Body of pancreas (tissue), 4 donors: Measurements from ENCODE around the gene ICOSLG. TPM values are rescaled to one million over a fixed set of nuclear protein-coding genes. Genes with fewer than 3 reads are reported as not detected.
A peak's percentile ranks its signal among the peaks of the same experiment; 100 is the strongest.
"Not testable (repeated sequence)": the region's sequence is repeated elsewhere in the genome, so short reads cannot be mapped to it uniquely, and the experiment has no call there.

Experiments
- ATAC-seq: fragments of 150-250 bp; one replicate; pipeline ENCODE4 v1.9.1; 2016
- DNase-seq, 4 donors: peaks; one replicate each; pipeline ENCODE4 v3.0.0-alpha.2; 2019
- H3K27ac ChIP-seq, 4 donors: fragments of 200-600 bp; sonication (generic); 1 replicate in 3 of 4; 2 replicates in 1 of 4; pipeline versions ENCODE4 v1.5.1 to v1.6.1; 2016 to 2019; ENCODE audit warnings: mild to moderate bottlenecking in 1 of 4, mixed read lengths in 1 of 4, moderate library complexity in 1 of 4
- H3K27me3 ChIP-seq, 2 donors: fragments of 200-600 bp; sonication (generic); one replicate each; pipeline ENCODE4 v1.6.0; 2016; ENCODE audit warnings: mild to moderate bottlenecking in 1 of 2
- H3K36me3 ChIP-seq, 2 donors: fragments of 200-600 bp; sonication (generic); replicated peaks in 1 of 2; 2 replicates each; pipeline ENCODE4 v1.5.1; 2016; ENCODE audit warnings: low read depth in 2 of 2; ENCODE audit not compliant: insufficient read depth in 1 of 2
- H3K4me1 ChIP-seq: fragments of 200-600 bp; sonication (generic); one replicate; pipeline ENCODE4 v1.6.0; 2016
- H3K4me3 ChIP-seq, 2 donors: fragments of 200-600 bp; sonication (generic); 1 replicate in 1 of 2; 2 replicates in 1 of 2; pipeline ENCODE4 v1.5.1; 2016 to 2019
- H3K9me3 ChIP-seq, 3 donors: fragments of 200-600 bp; sonication (generic); 1 replicate in 2 of 3; 2 replicates in 1 of 3; pipeline ENCODE4 v1.5.1; 2016
- POLR2A ChIP-seq, 3 donors: fragments of 450-650 bp; IDR thresholded peaks; one replicate each; pipeline ENCODE4 v1.6.1; 2016; ENCODE audit warnings: antibody characterized with exemption in 3 of 3, mild to moderate bottlenecking in 2 of 3
- WGBS, 2 donors: methylation state at CpG; one replicate each; pipeline ENCODE4 v1.1.5; 2017; 5-methylcytosine and 5-hydroxymethylcytosine counted together
- intact Hi-C: fragments of 100-400 bp; cut with DNase I; formaldehyde crosslinking; loops from one replicate; pipeline ENCODE4 v1.15.1; 2023
- total RNA-seq, 2 donors: library from RNA; depleted of rRNA; stranded (reverse); fragments of >200 nt; gene quantifications; one replicate each; pipeline ENCODE4 v1.1.0, GENCODE V29; 2016
- TF ChIP-seq, protein P1 (sequence below), 7 experiments: fragments of 450-650 bp in 4 of 7; fragments of 200-600 bp in 3 of 7; sonication (generic) in 3 of 7; IDR thresholded peaks; one replicate each; pipeline ENCODE4 v1.5.1; 2016 to 2019; ENCODE audit warnings: antibody characterized with exemption in 7 of 7

Gene ICOSLG, protein sequence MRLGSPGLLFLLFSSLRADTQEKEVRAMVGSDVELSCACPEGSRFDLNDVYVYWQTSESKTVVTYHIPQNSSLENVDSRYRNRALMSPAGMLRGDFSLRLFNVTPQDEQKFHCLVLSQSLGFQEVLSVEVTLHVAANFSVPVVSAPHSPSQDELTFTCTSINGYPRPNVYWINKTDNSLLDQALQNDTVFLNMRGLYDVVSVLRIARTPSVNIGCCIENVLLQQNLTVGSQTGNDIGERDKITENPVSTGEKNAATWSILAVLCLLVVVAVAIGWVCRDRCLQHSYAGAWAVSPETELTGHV
- total RNA-seq = 1 to 10 TPM; 1.6 to 2.0 TPM

DNA sequence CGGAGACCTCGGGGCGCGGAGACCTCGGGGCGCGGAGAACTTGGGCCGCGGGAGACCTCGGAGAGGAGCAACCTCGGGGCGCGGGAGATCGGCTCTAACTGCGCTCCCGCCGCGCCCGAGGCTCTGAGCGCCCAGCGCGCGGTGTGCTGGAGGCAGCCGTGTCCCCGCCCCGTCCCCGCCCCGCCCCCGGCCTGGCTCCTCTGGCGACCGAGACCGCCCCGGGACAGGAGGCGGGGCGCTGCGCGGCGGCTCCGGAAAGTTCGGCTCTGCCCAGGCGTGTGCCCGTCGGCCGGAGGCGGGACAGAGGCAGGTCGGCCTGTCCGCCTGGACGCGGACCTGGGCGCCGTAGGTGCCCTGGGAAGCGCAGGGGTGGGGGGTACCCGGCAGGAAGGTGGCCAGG, at the start of gene ICOSLG:
ICOSLG (minus strand) TSS at position 102 of the 400 bp plus-strand sequence. CDS start 126 bp downstream, outside the sequence.
- ATAC-seq = peak; percentile 90
- WGBS, 2 donors = no CpG with 5 or more reads among the region's 53 CpGs
- H3K27ac ChIP-seq, H3K4me3 ChIP-seq, H3K4me1 ChIP-seq, DNase-seq, intact Hi-C loops, H3K9me3 ChIP-seq, H3K36me3 ChIP-seq, H3K27me3 ChIP-seq: not testable (repeated sequence)

DNA sequence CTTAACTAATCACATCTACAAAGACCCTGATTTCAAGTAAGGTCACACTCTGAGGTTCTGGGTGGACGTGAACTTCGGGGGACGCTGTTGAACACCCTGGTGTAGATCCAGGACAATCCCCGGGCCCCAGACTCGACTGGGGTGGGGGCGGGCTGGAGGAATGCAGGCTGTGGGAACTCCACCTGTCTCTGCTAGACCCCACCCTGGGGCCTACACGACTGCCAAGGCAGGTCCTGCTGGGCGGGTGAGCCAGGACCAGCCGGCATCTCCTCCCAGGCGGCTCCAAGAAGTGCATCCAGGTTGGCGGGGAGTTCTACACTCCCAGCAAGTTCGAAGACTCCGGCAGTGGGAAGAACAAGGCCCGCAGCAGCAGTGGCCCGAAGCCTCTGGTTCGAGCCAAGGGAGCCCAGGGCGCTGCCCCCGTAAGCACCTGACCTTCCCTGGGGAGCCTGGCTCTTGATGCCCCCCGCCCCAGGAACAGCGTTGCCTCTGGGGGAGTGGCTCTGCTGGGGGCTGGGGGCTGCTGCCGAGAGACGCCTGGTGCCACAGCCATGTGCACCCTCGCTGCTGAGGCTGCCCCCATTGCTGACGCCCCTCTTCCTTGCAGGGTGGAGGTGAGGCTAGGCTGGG, 48.8 kb upstream of the ICOSLG start:
- H3K36me3 ChIP-seq = no peaks in the 10 kb centered on the region
- no peak overlapping the region for H3K27ac ChIP-seq
- TF ChIP-seq POLR2A (IDR thresholded peaks at IDR 0.05) = no peak
- TF ChIP-seq, protein P1, sequence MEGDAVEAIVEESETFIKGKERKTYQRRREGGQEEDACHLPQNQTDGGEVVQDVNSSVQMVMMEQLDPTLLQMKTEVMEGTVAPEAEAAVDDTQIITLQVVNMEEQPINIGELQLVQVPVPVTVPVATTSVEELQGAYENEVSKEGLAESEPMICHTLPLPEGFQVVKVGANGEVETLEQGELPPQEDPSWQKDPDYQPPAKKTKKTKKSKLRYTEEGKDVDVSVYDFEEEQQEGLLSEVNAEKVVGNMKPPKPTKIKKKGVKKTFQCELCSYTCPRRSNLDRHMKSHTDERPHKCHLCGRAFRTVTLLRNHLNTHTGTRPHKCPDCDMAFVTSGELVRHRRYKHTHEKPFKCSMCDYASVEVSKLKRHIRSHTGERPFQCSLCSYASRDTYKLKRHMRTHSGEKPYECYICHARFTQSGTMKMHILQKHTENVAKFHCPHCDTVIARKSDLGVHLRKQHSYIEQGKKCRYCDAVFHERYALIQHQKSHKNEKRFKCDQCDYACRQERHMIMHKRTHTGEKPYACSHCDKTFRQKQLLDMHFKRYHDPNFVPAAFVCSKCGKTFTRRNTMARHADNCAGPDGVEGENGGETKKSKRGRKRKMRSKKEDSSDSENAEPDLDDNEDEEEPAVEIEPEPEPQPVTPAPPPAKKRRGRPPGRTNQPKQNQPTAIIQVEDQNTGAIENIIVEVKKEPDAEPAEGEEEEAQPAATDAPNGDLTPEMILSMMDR (IDR thresholded peaks at IDR 0.05) = no peak
- H3K9me3 ChIP-seq = no peaks in the 10 kb centered on the region
- ATAC-seq (no peak), DNase-seq (no peak)
- H3K4me1 ChIP-seq = peaks cover 7% of the 10 kb centered on the region
- no peaks in the 10 kb centered on the region for H3K27me3 ChIP-seq
- intact Hi-C loops = no loop called here
- no peak overlapping the region for H3K4me3 ChIP-seq
- WGBS, 2 donors = 42 to 68% methylated on average over 2 to 21 of the region's 24 CpGs

DNA sequence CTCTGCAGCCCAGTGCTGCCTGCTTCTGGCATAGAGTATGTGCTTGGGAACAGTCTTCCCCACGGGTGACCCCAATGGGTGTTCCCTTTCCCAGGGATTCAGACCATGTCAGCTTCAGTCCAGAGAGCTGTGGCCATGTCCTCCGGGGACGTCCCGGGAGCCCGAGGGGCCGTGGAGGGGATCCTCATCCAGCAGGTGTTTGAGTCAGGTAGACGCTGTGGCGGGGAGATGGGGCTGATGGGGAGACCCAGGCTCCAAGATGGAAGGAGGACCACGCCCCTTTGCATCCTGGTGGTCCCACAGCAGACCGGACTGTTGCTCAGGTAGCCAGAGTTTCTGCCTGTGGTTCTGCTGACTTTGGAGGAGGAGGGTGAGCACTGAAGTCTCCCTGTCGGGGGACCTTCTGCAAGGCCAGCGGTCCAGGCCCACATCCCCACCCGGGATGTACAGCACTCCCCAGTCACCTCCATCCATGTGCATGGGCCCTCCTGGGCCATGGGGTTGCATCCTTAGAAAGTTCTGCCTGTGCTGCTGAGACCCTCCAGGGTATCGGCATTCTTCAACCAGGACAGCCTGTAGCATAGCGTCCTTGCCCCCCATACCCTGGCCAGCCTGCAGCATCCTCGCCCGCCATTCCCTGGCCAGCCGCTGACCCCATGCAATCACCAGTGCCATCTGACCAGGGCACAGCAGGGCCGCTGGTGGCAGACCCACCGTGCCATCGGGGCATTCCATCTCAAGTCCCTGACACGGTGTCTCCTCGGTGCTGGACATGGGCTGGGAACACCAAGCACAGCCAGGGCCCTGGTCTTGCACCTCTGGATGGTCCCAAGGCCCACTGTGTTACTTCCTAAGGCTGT, 47.7 kb upstream of the ICOSLG start:
- Histone ChIP-seq H3K4me1 (peaks cover 7% of the 10 kb centered on the region), H3K4me3 (no peak overlapping the region), H3K27me3 (no peaks in the 10 kb centered on the region), H3K36me3 (no peaks in the 10 kb centered on the region), H3K9me3 (no peaks in the 10 kb centered on the region), H3K27ac (no peak overlapping the region)
- ATAC-seq (no peak), DNase-seq (no peak)
- 66 to 80% methylated on average over 6 to 23 of the region's 23 CpGs for WGBS, 2 donors
- intact Hi-C loops = no loop called here
- TF ChIP-seq POLR2A (IDR thresholded peaks at IDR 0.05) = no peak
- TF ChIP-seq, protein P1 (IDR thresholded peaks at IDR 0.05) = no peak

DNA sequence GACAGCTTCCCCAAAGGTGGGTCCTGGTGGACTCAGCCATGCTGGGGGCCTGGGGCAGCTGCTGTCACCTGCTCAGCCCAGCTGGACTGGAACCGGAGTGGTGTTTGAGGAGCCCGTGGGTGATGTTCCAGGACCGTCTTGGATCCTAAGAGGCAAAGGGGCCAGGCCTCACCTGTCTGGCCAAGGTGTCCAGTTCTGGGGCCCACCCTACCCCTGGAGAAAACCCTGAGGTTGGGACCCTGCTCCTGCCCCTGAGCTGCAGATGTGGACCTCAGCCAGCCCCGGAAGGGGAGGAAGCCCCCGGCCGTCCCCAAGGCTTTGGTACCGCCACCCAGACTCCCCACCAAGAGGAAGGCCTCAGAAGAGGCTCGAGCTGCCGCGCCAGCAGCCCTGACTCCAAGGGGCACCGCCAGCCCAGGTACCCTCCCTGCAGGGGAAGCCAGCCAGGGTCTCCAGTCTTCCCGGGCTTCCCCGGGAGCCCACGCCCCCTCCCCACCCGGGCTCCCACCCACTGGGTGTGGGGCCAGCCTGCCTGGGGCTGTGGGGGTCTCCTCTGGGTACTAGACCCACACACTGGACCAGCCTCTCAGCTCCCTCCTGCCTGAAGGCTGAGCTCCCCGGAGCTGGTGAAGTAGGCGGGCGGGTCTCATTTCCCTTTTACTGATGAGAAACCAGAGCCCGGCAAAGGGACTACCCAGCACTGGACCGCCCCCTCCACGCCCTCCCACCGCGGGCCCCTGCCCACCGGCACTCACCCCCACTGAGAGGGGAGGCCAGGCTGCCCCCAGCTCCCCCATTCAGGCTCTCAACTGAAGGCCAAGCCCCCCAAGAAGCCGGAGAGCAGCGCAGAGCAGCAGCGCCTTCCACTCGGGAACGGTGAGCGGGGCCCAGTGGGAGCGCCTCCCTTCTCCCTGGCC, 46.2 kb upstream of the ICOSLG start:
- 60% methylated on average over 1 to 27 of the region's 31 CpGs for WGBS, 2 donors
- ATAC-seq (no peak), DNase-seq (no peak)
- Histone ChIP-seq H3K27me3 (no peaks in the 10 kb centered on the region), H3K4me3 (no peak overlapping the region), H3K27ac (no peak overlapping the region), H3K36me3 (no peaks in the 10 kb centered on the region), H3K9me3 (no peaks in the 10 kb centered on the region), H3K4me1 (peaks cover 7% of the 10 kb centered on the region)
- no peak for TF ChIP-seq POLR2A (IDR thresholded peaks at IDR 0.05)
- TF ChIP-seq, protein P1 (IDR thresholded peaks at IDR 0.05) = no peak
- intact Hi-C loops = no loop called here
